Activated T-cell treated with anti-CD3 and anti-CD28 coated beads for 24 hours (primary cell): ENCODE results near the gene RFFL.
"Not testable (repeated sequence)": the region's sequence is repeated elsewhere in the genome, so short reads cannot be mapped to it uniquely, and the experiment has no call there.

Source experiments
- DNase-seq: peaks from one replicate; pipeline ENCODE4 v3.0.0-alpha.2; 2020; ENCODE audit warnings: low read depth

RFFL gene

GRCh38 chr17:35003778-35004177 lies 59.7 kb downstream of the RFFL start:
- no peak for DNase-seq

GRCh38 chr17:35002876-35003551 lies 60.5 kb downstream of the RFFL start:
- no peak for DNase-seq

GRCh38 chr17:35001549-35001948 lies 62.0 kb downstream of the RFFL start:
- DNase-seq = no peak

- DNase-seq = not testable (repeated sequence)
Observed at GRCh38 chr17:35000965-35001364, 62.5 kb downstream of the RFFL start.

GRCh38 chr17:34999456-34999855 lies 64.1 kb downstream of the RFFL start:
- no peak for DNase-seq

GRCh38 chr17:34998205-34998604 lies 65.3 kb downstream of the RFFL start:
- peak; percentile 69 for DNase-seq

- no peak for DNase-seq
Observed at GRCh38 chr17:34997355-34997862, 66.1 kb downstream of the RFFL start.

- DNase-seq = no peak
Observed at GRCh38 chr17:34996422-34997285, 66.9 kb downstream of the RFFL start.

- DNase-seq = no peak
Observed at GRCh38 chr17:34993031-34993430, 70.5 kb downstream of the RFFL start.

- DNase-seq = no peak
Observed at GRCh38 chr17:34991606-34992005, 71.9 kb downstream of the RFFL start.

- DNase-seq = no peak
Observed at GRCh38 chr17:34990921-34991365, 72.6 kb downstream of the RFFL start.

GRCh38 chr17:34989473-34989872 lies 74.0 kb downstream of the RFFL start:
- no peak for DNase-seq

- no peak for DNase-seq
Observed at GRCh38 chr17:34988644-34989043, 74.9 kb downstream of the RFFL start.

- DNase-seq = no peak
Observed at GRCh38 chr17:34987232-34987631, 76.3 kb downstream of the RFFL start.

- DNase-seq = no peak
Observed at GRCh38 chr17:34981538-34982241, 81.8 kb downstream of the RFFL start.

GRCh38 chr17:34980681-34981537 lies 82.6 kb downstream of the RFFL start:
- peak; percentile 69 for DNase-seq

GRCh38 chr17:34980353-34980680 lies 83.2 kb downstream of the RFFL start, which contains the start of gene LIG3:
Gene LIG3 (plus strand): TSS chr17:34980512. CDS start chr17:34983006, 2,494 bp downstream.
- DNase-seq = peak; percentile 92

- no peak for DNase-seq
Observed at GRCh38 chr17:34979650-34980352, 83.7 kb downstream of the RFFL start.

- DNase-seq = no peak
Observed at GRCh38 chr17:34979153-34979552, 84.4 kb downstream of the RFFL start.

GRCh38 chr17:34974794-34975785 lies 88.4 kb downstream of the RFFL start:
- no peak for DNase-seq
